Activated T-helper 2 cell treated with anti-CD3 and anti-CD28 coated beads, Interferon-gamma antibody, Interleukin-2, Interleukin-4, amounts not matched to agents 10 μg/mL and 5 μg/mL and 100 μg/mL, durations not matched to agents 14 hours and 24 hours and 36 hours (primary cell): Measurements from ENCODE around the gene AGGF1. TPM values are rescaled to one million over a fixed set of nuclear protein-coding genes. Genes with fewer than 3 reads are reported as not detected.

Experiments used
- total RNA-seq: library from RNA; stranded (reverse); gene quantifications from 2 replicates; pipeline ENCODE4 v1.2.3, GENCODE V29; 2022

Gene AGGF1
- total RNA-seq, 1 donor from 2014 or later = 28.2 TPM

Other genes with a start within 250 kb of the AGGF1 start
- gene F2RL1, start 211.4 kb upstream of the AGGF1 start, total RNA-seq = 0.09 and 0.16 TPM in 2 replicates
- 0.99 and 1.1 TPM in 2 replicates for gene S100Z, start 180.4 kb upstream of the AGGF1 start, total RNA-seq
- gene CRHBP, start 77.4 kb upstream of the AGGF1 start, total RNA-seq = 0.09 TPM in 1 of 2 replicates, not detected in the other
- gene ZBED3, start 56.9 kb downstream of the AGGF1 start, total RNA-seq = 0.48 and 0.60 TPM in 2 replicates
- gene PDE8B, start 180.3 kb downstream of the AGGF1 start, total RNA-seq = 0.05 TPM in 1 of 2 replicates, not detected in the other